DND-41 (cell line): Measurements from ENCODE around the gene SAG.

ENCODE experiments used
- ATAC-seq: fragments of 200-7000 bp; cut with Tn5 transposase; 3 replicates; pipeline ENCODE4 v1.9.1; 2021; ENCODE audit warnings: low read depth; ENCODE audit not compliant: insufficient read depth
- DNase-seq: peaks from one replicate; pipeline ENCODE4 v3.0.0-alpha.2; 2020
- H2AFZ ChIP-seq: 2 replicates; pipeline ENCODE4 v1.6.0; 2012; ENCODE audit warnings: low read depth, low read length
- H3K27ac ChIP-seq: 2 replicates; pipeline ENCODE4 v1.5.1; 2012; ENCODE audit warnings: low read length, inconsistent platforms
- H3K27me3 ChIP-seq: fragments of 200-600 bp; sonication (generic); 2 replicates; pipeline ENCODE4 v1.6.0; 2012; ENCODE audit warnings: low read length, mild to moderate bottlenecking, inconsistent platforms; ENCODE audit not compliant: insufficient read depth, poor library complexity
- H3K36me3 ChIP-seq: 2 replicates; pipeline ENCODE4 v1.5.1; 2012; ENCODE audit warnings: low read length, inconsistent platforms; ENCODE audit not compliant: insufficient read depth
- H3K4me1 ChIP-seq: 2 replicates; pipeline ENCODE4 v1.5.1; 2012; ENCODE audit warnings: mild to moderate bottlenecking, low read length; ENCODE audit not compliant: insufficient read depth
- H3K4me2 ChIP-seq: 2 replicates; pipeline ENCODE4 v1.6.0; 2012; ENCODE audit warnings: mild to moderate bottlenecking, moderate library complexity, low read length, inconsistent platforms; ENCODE audit not compliant: insufficient read depth
- H3K4me3 ChIP-seq, 2 experiments: fragments of 200-600 bp in 1 of 2; shearing (Covaris generic) in 1 of 2; 2 replicates each; pipeline ENCODE4 v1.5.1; 2012 to 2016; ENCODE audit warnings: inconsistent platforms in 2 of 2, low read length in 2 of 2, mild to moderate bottlenecking in 2 of 2, low read depth in 1 of 2, moderate library complexity in 1 of 2
- H3K79me2 ChIP-seq: 2 replicates; pipeline ENCODE4 v1.6.0; 2012; ENCODE audit warnings: low read length, inconsistent platforms; ENCODE audit not compliant: insufficient read depth
- H3K9ac ChIP-seq: 2 replicates; pipeline ENCODE4 v1.6.0; 2012; ENCODE audit warnings: low read depth, mild to moderate bottlenecking, inconsistent platforms, low read length, moderate library complexity
- H3K9me3 ChIP-seq: 2 replicates; pipeline ENCODE4 v1.5.1; 2012; ENCODE audit warnings: low read length, moderate library complexity, mild to moderate bottlenecking, inconsistent platforms; ENCODE audit not compliant: insufficient read depth, severe bottlenecking
- H4K20me1 ChIP-seq: 2 replicates; pipeline ENCODE4 v1.6.0; 2012; ENCODE audit warnings: low read length; ENCODE audit not compliant: insufficient read depth
- EZH2 ChIP-seq: IDR thresholded peaks from 3 replicates; pipeline ENCODE4 v1.6.1; 2012; ENCODE audit warnings: borderline replicate concordance, low read depth, mild to moderate bottlenecking, moderate library complexity, low read length, inconsistent platforms; ENCODE audit not compliant: severe bottlenecking
- TF ChIP-seq, protein P1 (sequence below): IDR thresholded peaks from 2 replicates; pipeline ENCODE4 v1.5.1; 2012; ENCODE audit warnings: borderline replicate concordance, low read length, moderate library complexity, mild to moderate bottlenecking; ENCODE audit not compliant: poor library complexity, severe bottlenecking; ENCODE audit errors: extremely low read depth

Gene SAG

GRCh38 chr2:233267516-233268245 is 39.9 kb upstream of the SAG start:
- ATAC-seq (peak; percentile 98), DNase-seq (peak; percentile 75)
- H4K20me1 ChIP-seq: peaks cover 10% of the 10 kb centered on the region; the same call in 1 of the 2 replicates
- H3K27ac ChIP-seq: peak overlapping the region; percentile 10; the same call in 1 of the 2 replicates
- TF ChIP-seq EZH2: no peak
- TF ChIP-seq, protein P1, sequence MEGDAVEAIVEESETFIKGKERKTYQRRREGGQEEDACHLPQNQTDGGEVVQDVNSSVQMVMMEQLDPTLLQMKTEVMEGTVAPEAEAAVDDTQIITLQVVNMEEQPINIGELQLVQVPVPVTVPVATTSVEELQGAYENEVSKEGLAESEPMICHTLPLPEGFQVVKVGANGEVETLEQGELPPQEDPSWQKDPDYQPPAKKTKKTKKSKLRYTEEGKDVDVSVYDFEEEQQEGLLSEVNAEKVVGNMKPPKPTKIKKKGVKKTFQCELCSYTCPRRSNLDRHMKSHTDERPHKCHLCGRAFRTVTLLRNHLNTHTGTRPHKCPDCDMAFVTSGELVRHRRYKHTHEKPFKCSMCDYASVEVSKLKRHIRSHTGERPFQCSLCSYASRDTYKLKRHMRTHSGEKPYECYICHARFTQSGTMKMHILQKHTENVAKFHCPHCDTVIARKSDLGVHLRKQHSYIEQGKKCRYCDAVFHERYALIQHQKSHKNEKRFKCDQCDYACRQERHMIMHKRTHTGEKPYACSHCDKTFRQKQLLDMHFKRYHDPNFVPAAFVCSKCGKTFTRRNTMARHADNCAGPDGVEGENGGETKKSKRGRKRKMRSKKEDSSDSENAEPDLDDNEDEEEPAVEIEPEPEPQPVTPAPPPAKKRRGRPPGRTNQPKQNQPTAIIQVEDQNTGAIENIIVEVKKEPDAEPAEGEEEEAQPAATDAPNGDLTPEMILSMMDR: no peak
- no peak overlapping the region for H3K9ac ChIP-seq
- peaks cover 91% of the 10 kb centered on the region for H3K36me3 ChIP-seq
- H3K4me1 ChIP-seq: peaks cover 11% of the 10 kb centered on the region
- no peaks in the 10 kb centered on the region for H3K27me3 ChIP-seq
- H2AFZ ChIP-seq: no peak overlapping the region
- no peaks in the 10 kb centered on the region for H3K9me3 ChIP-seq
- no peaks in the 10 kb centered on the region for H3K79me2 ChIP-seq
- H3K4me3 ChIP-seq: no peak overlapping the region
- H3K4me2 ChIP-seq: no peak overlapping the region

DNA sequence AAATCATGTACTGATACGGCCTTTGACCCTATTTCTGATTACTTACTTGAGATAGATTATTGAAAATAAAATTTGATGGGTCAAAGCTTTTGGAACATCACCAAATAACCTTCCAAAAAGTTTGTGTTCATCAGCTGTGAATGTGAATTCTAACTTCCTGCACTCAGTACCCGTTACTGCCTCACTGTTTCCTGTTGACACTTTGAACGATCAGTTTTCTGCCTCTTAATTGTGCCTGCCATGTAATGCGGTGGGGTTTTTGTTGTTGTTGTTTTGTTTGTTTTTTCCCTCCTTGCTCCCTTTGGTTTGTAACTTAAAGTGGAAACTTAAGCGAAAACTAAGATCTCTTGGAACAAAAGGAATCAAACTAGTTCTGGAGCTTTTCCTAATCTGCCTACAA is 37.2 kb upstream of the SAG start:
- no peaks in the 10 kb centered on the region for H3K79me2 ChIP-seq

DNA sequence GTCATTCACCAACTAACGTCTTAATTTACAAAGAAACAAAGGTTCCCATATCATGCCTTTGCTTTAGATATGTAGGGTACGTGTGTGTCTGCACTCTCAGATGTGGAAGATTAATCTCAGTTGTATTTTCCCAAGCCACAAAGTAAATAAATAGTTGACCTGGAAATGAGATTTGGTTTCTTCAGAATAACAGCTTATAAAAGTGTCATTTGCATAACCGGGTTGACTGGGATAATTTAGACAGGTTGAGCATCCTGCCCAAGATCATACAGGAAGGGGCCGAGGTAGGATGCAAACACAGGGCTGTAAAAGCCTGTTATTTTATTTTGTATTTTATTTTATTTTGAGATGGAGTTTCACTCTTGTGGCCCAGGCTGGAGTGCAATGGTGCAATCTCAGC is 36.7 kb upstream of the SAG start:
- Histone ChIP-seq H3K4me2 (no peak overlapping the region), H3K9ac (no peak overlapping the region), H3K27me3 (no peaks in the 10 kb centered on the region), H2AFZ (no peak overlapping the region), H3K27ac (no peak overlapping the region), H3K4me3 (no peak overlapping the region), H4K20me1 (peaks cover 10% of the 10 kb centered on the region; the same call in 1 of the 2 replicates), H3K36me3 (peaks cover 92% of the 10 kb centered on the region), H3K79me2 (no peaks in the 10 kb centered on the region), H3K4me1 (peaks cover 11% of the 10 kb centered on the region), H3K9me3 (no peaks in the 10 kb centered on the region)
- TF ChIP-seq, protein P1: no peak
- TF ChIP-seq EZH2: no peak
- DNase-seq: no peak
- ATAC-seq: no peak

More for the DNA sequence above, 37.2 kb upstream of the SAG start:
- H2AFZ ChIP-seq: no peak overlapping the region
- no peak for ATAC-seq
- no peak overlapping the region for H3K9ac ChIP-seq
- DNase-seq: no peak
- H3K27me3 ChIP-seq: no peaks in the 10 kb centered on the region
- peaks cover 10% of the 10 kb centered on the region; the same call in 1 of the 2 replicates for H4K20me1 ChIP-seq
- peaks cover 91% of the 10 kb centered on the region for H3K36me3 ChIP-seq
- H3K4me3 ChIP-seq: no peak overlapping the region
- TF ChIP-seq, protein P1: no peak
- no peak for TF ChIP-seq EZH2
- no peak overlapping the region for H3K4me2 ChIP-seq
- no peak overlapping the region for H3K27ac ChIP-seq
- H3K9me3 ChIP-seq: no peaks in the 10 kb centered on the region
- H3K4me1 ChIP-seq: peaks cover 11% of the 10 kb centered on the region
